IMR-90 (cell line): Measurements from ENCODE around the gene CLMP. TPM values are rescaled to one million over a fixed set of nuclear protein-coding genes. Genes with fewer than 3 reads are reported as not detected.

ENCODE experiments used
- ATAC-seq: fragments of 200-7000 bp; cut with Tn5 transposase; 2 replicates; pipeline ENCODE4 v1.9.1; 2020; ENCODE audit warnings: low read depth, mild to moderate bottlenecking, moderate library complexity
- BruUV-seq: library from RNA; stranded (reverse); fragments of 400-500 nt; replicated peaks from 2 replicates; lab custom pipeline; 2021; lab: Mats Ljungman, UMichigan
- CTCF ChIA-PET: fragments of 300-600 bp; formaldehyde crosslinking; extraction: SDS; loops from one replicate; lab custom pipeline; 2021; ENCODE audit warnings: antibody characterized with exemption; lab: Yijun Ruan, JAX
- POLR2A ChIA-PET: fragments of 300-600 bp; sonication (Branson Sonifier 250); formaldehyde crosslinking; loops from one replicate; lab custom pipeline; 2022; ENCODE audit warnings: antibody characterized with exemption; ENCODE audit not compliant: unreplicated experiment; lab: Charles Lee
- DNase-seq: peaks from one replicate; pipeline ENCODE4 v3.0.0; 2013
- H2AFZ ChIP-seq: replicated peaks from 2 replicates; pipeline ENCODE3; 2013; ENCODE audit warnings: low read length, mild to moderate bottlenecking; ENCODE audit not compliant: poor library complexity
- H2AK5ac ChIP-seq: 2 replicates; pipeline ENCODE4 v1.6.1; 2013; ENCODE audit warnings: low read depth, low read length, inconsistent platforms
- H2AK9ac ChIP-seq: replicated peaks from 2 replicates; pipeline ENCODE3; 2013; ENCODE audit warnings: mild to moderate bottlenecking, low read depth, low read length, moderate library complexity; ENCODE audit not compliant: poor library complexity
- H2BK120ac ChIP-seq: 2 replicates; pipeline ENCODE4 v1.6.1; 2013; ENCODE audit warnings: low read depth, low read length, inconsistent platforms
- H2BK15ac ChIP-seq: 3 replicates; pipeline ENCODE4 v1.6.1; 2013; ENCODE audit warnings: low read depth, low read length, inconsistent platforms
- H2BK20ac ChIP-seq: 2 replicates; pipeline ENCODE4 v1.6.1; 2013; ENCODE audit warnings: low read depth, mild to moderate bottlenecking, inconsistent platforms, low read length, moderate library complexity
- H2BK5ac ChIP-seq: 2 replicates; pipeline ENCODE4 v1.6.1; 2013; ENCODE audit warnings: mild to moderate bottlenecking, low read depth, low read length, inconsistent platforms; ENCODE audit not compliant: poor library complexity, severe bottlenecking
- H3K14ac ChIP-seq: replicated peaks from 2 replicates; pipeline ENCODE4 v1.6.1; 2013; ENCODE audit warnings: low read depth, low read length, inconsistent platforms
- H3K18ac ChIP-seq: 2 replicates; pipeline ENCODE4 v1.6.1; 2013; ENCODE audit warnings: low read depth, low read length, control low read depth
- H3K23ac ChIP-seq: 2 replicates; pipeline ENCODE4 v1.6.1; 2013; ENCODE audit warnings: low read depth, low read length, inconsistent platforms
- H3K27ac ChIP-seq: 2 replicates; pipeline ENCODE4 v1.5.1; 2013; ENCODE audit warnings: mild to moderate bottlenecking, control low read depth, low read length; ENCODE audit not compliant: insufficient read depth
- H3K27me3 ChIP-seq: 2 replicates; pipeline ENCODE4 v1.6.1; 2013; ENCODE audit warnings: low read length; ENCODE audit not compliant: control insufficient read depth, insufficient read depth
- H3K36me3 ChIP-seq: 2 replicates; pipeline ENCODE4 v1.6.1; 2013; ENCODE audit warnings: low read length, mixed read lengths; ENCODE audit not compliant: control insufficient read depth, insufficient read depth
- H3K4ac ChIP-seq: 2 replicates; pipeline ENCODE4 v1.6.1; 2013; ENCODE audit warnings: low read depth, low read length, inconsistent platforms
- H3K4me1 ChIP-seq: 2 replicates; pipeline ENCODE4 v1.6.1; 2013; ENCODE audit warnings: low read length, mixed read lengths; ENCODE audit not compliant: control insufficient read depth, insufficient read depth
- H3K4me2 ChIP-seq: 2 replicates; pipeline ENCODE4 v1.6.1; 2013; ENCODE audit warnings: low read depth, mild to moderate bottlenecking, control low read depth, low read length, moderate library complexity
- H3K4me3 ChIP-seq: 2 replicates; pipeline ENCODE4 v1.5.1; 2013; ENCODE audit warnings: low read depth, mild to moderate bottlenecking, control low read depth, low read length, moderate library complexity; ENCODE audit not compliant: insufficient read depth
- H3K56ac ChIP-seq: 2 replicates; pipeline ENCODE4 v1.6.1; 2013; ENCODE audit warnings: low read length, inconsistent platforms; ENCODE audit not compliant: insufficient read depth; ENCODE audit errors: extremely low read depth
- H3K79me1 ChIP-seq, 2 experiments: 2 replicates each; pipeline ENCODE4 v1.6.1; 2013; ENCODE audit warnings: low read length in 2 of 2, inconsistent platforms in 1 of 2, low read depth in 1 of 2
- H3K9ac ChIP-seq: 2 replicates; pipeline ENCODE4 v1.6.1; 2013; ENCODE audit warnings: low read depth, low read length, control low read depth
- H3K9me1 ChIP-seq: 2 replicates; pipeline ENCODE4 v1.6.1; 2013; ENCODE audit warnings: low read length, inconsistent platforms; ENCODE audit not compliant: insufficient read depth
- H3K9me3 ChIP-seq: 2 replicates; pipeline ENCODE4 v1.6.1; 2013; ENCODE audit warnings: low read length; ENCODE audit not compliant: control insufficient read depth, insufficient read depth
- H4K20me1 ChIP-seq: 2 replicates; pipeline ENCODE4 v1.6.1; 2013; ENCODE audit warnings: low read length, inconsistent platforms; ENCODE audit not compliant: insufficient read depth
- H4K5ac ChIP-seq: 2 replicates; pipeline ENCODE4 v1.6.1; 2013; ENCODE audit warnings: mild to moderate bottlenecking, low read depth, low read length, control low read depth
- H4K8ac ChIP-seq, 2 experiments: 2 replicates each; pipeline ENCODE4 v1.6.1; 2013; ENCODE audit warnings: low read depth in 2 of 2, low read length in 2 of 2, control low read depth in 1 of 2, inconsistent platforms in 1 of 2
- H4K91ac ChIP-seq: 2 replicates; pipeline ENCODE4 v1.6.1; 2013; ENCODE audit warnings: low read depth, low read length, inconsistent platforms; ENCODE audit not compliant: insufficient read depth
- BHLHE40 ChIP-seq: fragments of 150-350 bp; IDR thresholded peaks from 2 replicates; pipeline ENCODE4 v1.6.1; 2016; ENCODE audit warnings: mild to moderate bottlenecking, low read depth, low read length
- CTCF ChIP-seq: conservative IDR thresholded peaks from 2 replicates; pipeline ENCODE4 v1.5.1; 2012; ENCODE audit warnings: mild to moderate bottlenecking, low read depth, low read length, improper control_type of control experiment
- MAZ ChIP-seq: IDR thresholded peaks from 2 replicates; pipeline ENCODE4 v1.6.1; 2012; ENCODE audit warnings: low read depth, mild to moderate bottlenecking, low read length, improper control_type of control experiment, moderate library complexity, borderline replicate concordance
- NFE2L2 ChIP-seq: fragments of 150-350 bp; IDR thresholded peaks from 2 replicates; pipeline ENCODE4 v1.6.1; 2016; ENCODE audit warnings: low read depth, mild to moderate bottlenecking, low read length
- POLR2A ChIP-seq: IDR thresholded peaks from 2 replicates; pipeline ENCODE4 v1.6.1; 2012; ENCODE audit warnings: mild to moderate bottlenecking, low read depth, low read length
- RAD21 ChIP-seq: IDR thresholded peaks from 2 replicates; pipeline ENCODE4 v1.6.1; 2012; ENCODE audit warnings: low read length, improper control_type of control experiment
- RCOR1 ChIP-seq: IDR thresholded peaks from 2 replicates; pipeline ENCODE4 v1.6.1; 2012; ENCODE audit warnings: mild to moderate bottlenecking, low read length, improper control_type of control experiment; ENCODE audit not compliant: insufficient replicate concordance
- WGBS, 2 experiments: methylation state at CpG; one replicate each; pipeline versions ENCODE4 v1.1.5 to v1.1.7; 2013; ENCODE audit warnings: missing lambda C conversion rate in 2 of 2; ENCODE audit not compliant: insufficient read length in 1 of 2; ENCODE audit errors: extremely low coverage in 2 of 2; 5-methylcytosine and 5-hydroxymethylcytosine counted together
- dilution Hi-C: fragments of 300-500 bp; cut with HindIII; formaldehyde crosslinking; loops from one replicate; pipeline ENCODE4 v1.14.3; 2018; ENCODE audit warnings: low sequenced_read_pairs; ENCODE audit not compliant: unreplicated experiment
- in situ Hi-C: fragments of 300-500 bp; cut with MboI; formaldehyde crosslinking; loops from 3 replicates; pipeline ENCODE4 v1.14.3; 2019; ENCODE audit warnings: low sequenced_read_pairs, inconsistent platforms, mixed read lengths
- intact Hi-C: fragments of 100-400 bp; cut with micrococcal nuclease; formaldehyde crosslinking; loops from 2 replicates; pipeline ENCODE4 v1.10.0; 2022
- polyA plus RNA-seq, 3 experiments: library from polyadenylated mRNA; depleted of rRNA; stranded (reverse); fragments of >200 nt; gene quantifications; 2 replicates each; pipeline ENCODE4 v1.2.3, GENCODE V29; 2012; ENCODE audit warnings: low replicate concordance in 1 of 3
- total RNA-seq: library from RNA; depleted of rRNA; stranded (reverse); fragments of >200 nt; gene quantifications from 2 replicates; pipeline ENCODE4 v1.2.3, GENCODE V29; 2012
- TF ChIP-seq, protein P1 (sequence below): fragments of 150-350 bp; IDR thresholded peaks from 2 replicates; pipeline ENCODE4 v1.6.1; 2016; ENCODE audit warnings: low read depth, mild to moderate bottlenecking, low read length, moderate library complexity, borderline replicate concordance

The CLMP gene
- total and polyA plus RNA-seq, 2 of the 4 experiments (the other 2 are of a cell fraction): 54.7 to 95.7 TPM

DNA sequence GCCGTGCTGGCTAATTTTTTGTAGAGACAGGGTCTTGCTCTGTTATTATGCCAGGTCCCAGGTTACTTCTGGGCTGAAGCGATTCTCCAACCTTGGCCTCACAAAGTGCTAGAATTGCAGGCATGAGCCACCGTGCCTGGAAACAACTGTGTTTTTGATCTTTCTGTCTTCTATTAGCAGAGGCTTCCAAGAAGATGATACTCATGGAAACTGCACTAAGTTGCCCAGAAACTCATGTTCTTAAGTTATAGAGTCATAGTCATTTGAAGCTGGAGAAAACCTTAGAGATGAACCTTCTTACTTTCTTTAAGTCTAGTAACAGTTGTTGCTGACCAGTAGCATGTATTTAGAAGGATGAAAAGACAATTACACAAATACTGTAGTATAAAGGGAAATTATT lies 96.1 kb downstream of the CLMP start (continued):
- TF ChIP-seq RCOR1 (no peak), BHLHE40 (no peak), POLR2A (no peak)
- TF ChIP-seq, protein P1, sequence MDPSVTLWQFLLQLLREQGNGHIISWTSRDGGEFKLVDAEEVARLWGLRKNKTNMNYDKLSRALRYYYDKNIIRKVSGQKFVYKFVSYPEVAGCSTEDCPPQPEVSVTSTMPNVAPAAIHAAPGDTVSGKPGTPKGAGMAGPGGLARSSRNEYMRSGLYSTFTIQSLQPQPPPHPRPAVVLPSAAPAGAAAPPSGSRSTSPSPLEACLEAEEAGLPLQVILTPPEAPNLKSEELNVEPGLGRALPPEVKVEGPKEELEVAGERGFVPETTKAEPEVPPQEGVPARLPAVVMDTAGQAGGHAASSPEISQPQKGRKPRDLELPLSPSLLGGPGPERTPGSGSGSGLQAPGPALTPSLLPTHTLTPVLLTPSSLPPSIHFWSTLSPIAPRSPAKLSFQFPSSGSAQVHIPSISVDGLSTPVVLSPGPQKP: no peak

- Histone ChIP-seq H4K20me1 (no peaks in the 10 kb centered on the region), H3K9me1 (no peaks in the 10 kb centered on the region), H3K79me1 (peaks cover 23 to 41% of the 10 kb centered on the region in 2 experiments), H3K4me3 (no peak overlapping the region), H3K27me3 (no peaks in the 10 kb centered on the region), H3K23ac (no peak overlapping the region), H3K9ac (no peak overlapping the region), H3K14ac (no peak overlapping the region), H4K5ac (no peak overlapping the region), H3K9me3 (no peaks in the 10 kb centered on the region), H2AK9ac (no peak overlapping the region), H2BK15ac (no peak overlapping the region), H3K27ac (no peak overlapping the region), H2BK20ac (no peak overlapping the region), H4K8ac (no peak overlapping the region), H3K4me1 (no peaks in the 10 kb centered on the region), H3K4me2 (no peak overlapping the region), H3K36me3 (peaks cover 52% of the 10 kb centered on the region), H2AFZ (no peak overlapping the region), H3K18ac (no peak overlapping the region), H3K4ac (no peak overlapping the region), H3K56ac (no peak overlapping the region), H2BK120ac (no peak overlapping the region), H2BK5ac (no peak overlapping the region), H4K91ac (no peak overlapping the region), H2AK5ac (no peak overlapping the region)
- no CpG with 5 or more reads among the region's 3 CpGs for WGBS, 2 experiments
- ChIA-PET POLR2A (no interaction called here), CTCF (no interaction called here)
- DNase-seq (no peak), ATAC-seq (no peak)
- dilution Hi-C loops: no loop called here
- in situ Hi-C loops: no loop called here
- TF ChIP-seq, protein P1: no peak
- TF ChIP-seq RCOR1: no peak
- TF ChIP-seq POLR2A: no peak
- TF ChIP-seq BHLHE40: no peak
- no peak for TF ChIP-seq MAZ
- TF ChIP-seq NFE2L2: no peak
- no peak for TF ChIP-seq RAD21
- no peak for TF ChIP-seq CTCF
- intact Hi-C loops: no loop called here
- no TSS peak for BruUV-seq
Measured at GRCh38 chr11:123093739-123094138, 101.3 kb downstream of the CLMP start.
